HepG2 (cell line): ENCODE data around the gene DGKG. TPM values are rescaled to one million over a fixed set of nuclear protein-coding genes. Genes with fewer than 3 reads are reported as not detected.

Experiments
- ARID5B ChIP-seq: IDR thresholded peaks from 2 replicates; pipeline ENCODE4 v1.4.0; 2020; ENCODE audit warnings: mild to moderate bottlenecking, missing genetic modification reagents
- ATRX ChIP-seq: sonication (generic); formaldehyde crosslinking; IDR thresholded peaks from 2 replicates; pipeline ENCODE4 v1.4.0; 2020; ENCODE audit warnings: missing genetic modification reagents, borderline replicate concordance
- FOSL1 ChIP-seq: sonication (generic); formaldehyde crosslinking; IDR thresholded peaks from 2 replicates; pipeline ENCODE4 v1.9.0; 2021; ENCODE audit warnings: missing genetic modification reagents, borderline replicate concordance
- GATA4 ChIP-seq: sonication (generic); IDR thresholded peaks from 2 replicates; pipeline ENCODE4 v1.6.1; 2016; ENCODE audit warnings: antibody characterized with exemption, low read depth, borderline replicate concordance
- HDAC1 ChIP-seq: sonication (generic); formaldehyde crosslinking; IDR thresholded peaks from 2 replicates; pipeline ENCODE4 v1.5.1; 2020; ENCODE audit warnings: mild to moderate bottlenecking, missing genetic modification reagents
- HIVEP1 ChIP-seq: sonication (generic); formaldehyde crosslinking; IDR thresholded peaks from 2 replicates; pipeline ENCODE4 v1.4.0; 2020; ENCODE audit warnings: mild to moderate bottlenecking, missing genetic modification reagents
- JUN ChIP-seq: sonication (generic); formaldehyde crosslinking; IDR thresholded peaks from 2 replicates; pipeline ENCODE4 v1.4.0; 2020; ENCODE audit warnings: mild to moderate bottlenecking, missing genetic modification reagents
- KDM3A ChIP-seq: IDR thresholded peaks from 2 replicates; pipeline ENCODE4 v1.6.1; 2018; ENCODE audit warnings: low read depth, missing compliant biosample characterization
- KDM6A ChIP-seq: IDR thresholded peaks from 2 replicates; pipeline ENCODE4 v1.6.1; 2016; ENCODE audit warnings: low read depth
- LCORL ChIP-seq, 2 experiments: fragments of 450-650 bp in 1 of 2; sonication (generic) in 1 of 2; formaldehyde crosslinking in 1 of 2; IDR thresholded peaks; 2 replicates each; pipeline versions ENCODE4 v1.5.0 to v1.6.1; 2017 to 2020; ENCODE audit warnings: antibody characterized with exemption in 1 of 2, missing genetic modification reagents in 1 of 2
- MIXL1 ChIP-seq: IDR thresholded peaks from 2 replicates; pipeline ENCODE4 v1.6.1; 2016
- NFE2L2 ChIP-seq: fragments of 150-350 bp; IDR thresholded peaks from 2 replicates; pipeline ENCODE4 v1.6.1; 2014; ENCODE audit warnings: low read length
- NFKBIZ ChIP-seq: IDR thresholded peaks from 2 replicates; pipeline ENCODE4 v1.6.1; 2018; ENCODE audit warnings: missing genetic modification reagents, missing compliant biosample characterization
- SALL1 ChIP-seq: sonication (generic); formaldehyde crosslinking; IDR thresholded peaks from 2 replicates; pipeline ENCODE4 v1.8.0; 2022; ENCODE audit warnings: mild to moderate bottlenecking, missing genetic modification reagents
- SUZ12 ChIP-seq: fragments of 150-350 bp; IDR thresholded peaks from 2 replicates; pipeline ENCODE4 v1.6.1; 2014; ENCODE audit warnings: low read depth, low read length
- TSC22D2 ChIP-seq: sonication (generic); formaldehyde crosslinking; IDR thresholded peaks from 2 replicates; pipeline ENCODE4 v1.5.1; 2020; ENCODE audit warnings: missing genetic modification reagents, mild to moderate bottlenecking, borderline replicate concordance
- ZFP41 ChIP-seq: sonication (generic); formaldehyde crosslinking; IDR thresholded peaks from 2 replicates; pipeline ENCODE4 v1.4.0; 2020; ENCODE audit warnings: mild to moderate bottlenecking, missing genetic modification reagents, borderline replicate concordance
- ZNF136 ChIP-seq: sonication (generic); formaldehyde crosslinking; IDR thresholded peaks from 2 replicates; pipeline ENCODE4 v1.8.1; 2022; ENCODE audit warnings: low read depth, mild to moderate bottlenecking, moderate library complexity, missing genetic modification reagents
- ZNF20 ChIP-seq: sonication (generic); formaldehyde crosslinking; IDR thresholded peaks from 2 replicates; pipeline ENCODE4 v1.4.0; 2020; ENCODE audit warnings: mild to moderate bottlenecking, moderate library complexity, missing genetic modification reagents
- ZNF317 ChIP-seq: sonication (generic); formaldehyde crosslinking; IDR thresholded peaks from 2 replicates; pipeline ENCODE4 v1.5.0; 2020; ENCODE audit warnings: mild to moderate bottlenecking, missing genetic modification reagents
- ZNF574 ChIP-seq: sonication (generic); formaldehyde crosslinking; IDR thresholded peaks from 2 replicates; pipeline ENCODE4 v1.4.0; 2020; ENCODE audit warnings: missing genetic modification reagents
- ZNF746 ChIP-seq: sonication (generic); formaldehyde crosslinking; IDR thresholded peaks from 2 replicates; pipeline ENCODE4 v1.8.0; 2022; ENCODE audit warnings: mild to moderate bottlenecking, missing genetic modification reagents
- polyA plus RNA-seq, 8 experiments: library from polyadenylated mRNA; depleted of rRNA in 3 of 8; stranded (reverse) in 7 of 8; unstranded in 1 of 8; fragments of >200 nt; fragmentation: Illumina TruSeq in 4 of 8; extraction: Trizol in 4 of 8; gene quantifications; 2 replicates each; pipeline versions ENCODE4 v1.2.1 to v1.2.3, GENCODE V29; 2011 to 2016; ENCODE audit warnings: low read depth in 4 of 8, missing spikeins in 1 of 8, mixed read lengths in 1 of 8; ENCODE audit not compliant: insufficient read depth in 1 of 8
- total RNA-seq, 5 experiments: library from RNA; depleted of rRNA; stranded (reverse); fragments of >200 nt; fragmentation: Illumina TruSeq; extraction: Trizol; gene quantifications; 2 replicates each; pipeline ENCODE4 v1.2.3, GENCODE V29; 2016; ENCODE audit warnings: low read depth in 1 of 5
- TF ChIP-seq, protein P1 (sequence below): sonication (generic); formaldehyde crosslinking; IDR thresholded peaks from 2 replicates; pipeline ENCODE4 v1.5.1; 2020; ENCODE audit warnings: missing genetic modification reagents, mild to moderate bottlenecking, borderline replicate concordance

Gene DGKG
- total and polyA plus RNA-seq, 2 of the 13 experiments (the other 11 are each of a cell fraction or from before 2014, with no cell fraction given) = 3.8 to 6.2 TPM

DNA sequence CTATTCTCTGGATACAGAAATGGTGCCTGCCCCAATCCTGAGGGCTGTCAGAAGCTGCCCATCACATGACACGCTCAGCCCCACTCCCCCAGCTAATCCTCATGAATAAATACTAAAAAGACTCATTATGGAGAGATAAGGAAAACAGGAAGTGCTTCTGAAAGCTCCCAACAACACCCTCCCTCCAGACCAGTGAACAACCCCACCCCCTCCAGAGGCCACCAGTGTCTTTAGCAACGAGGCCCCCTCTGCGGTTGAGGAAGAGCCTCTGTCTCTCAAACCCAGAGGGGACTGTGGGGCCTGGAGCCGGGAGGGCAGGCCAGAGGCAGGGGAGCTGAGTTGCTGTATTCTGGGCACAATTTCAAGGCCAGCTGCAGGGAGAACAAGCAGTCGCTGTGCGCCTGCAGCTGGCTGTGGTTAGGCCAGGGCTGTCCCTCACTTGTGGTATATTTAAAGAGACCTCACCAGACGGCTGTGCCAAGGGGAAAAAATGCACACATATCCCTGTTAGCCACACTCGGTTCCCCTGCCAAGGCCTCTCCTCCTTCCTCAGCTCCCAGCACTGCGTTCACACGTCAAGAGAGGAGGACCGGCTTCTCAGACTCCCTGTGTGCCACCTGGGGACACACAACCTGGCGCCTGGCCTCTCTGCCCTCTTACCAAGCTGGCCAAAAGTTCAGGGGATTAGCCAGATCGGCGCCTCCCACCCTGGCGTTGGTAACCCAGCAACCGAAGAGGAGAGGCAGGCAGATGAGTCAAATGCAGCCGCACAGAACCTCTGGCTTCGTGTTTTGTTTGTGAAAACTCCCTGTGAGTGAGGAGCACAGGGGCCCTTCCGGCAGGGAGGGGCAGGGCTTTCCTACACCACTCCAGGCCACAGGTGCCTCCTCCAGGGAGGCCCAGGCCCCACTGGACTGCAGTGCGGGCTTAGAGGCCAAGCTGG lies 152.0 kb downstream of the DGKG start (continued):
- TF ChIP-seq MIXL1 (CRISPR knock-in tag) (no peak), LCORL (IDR thresholded peaks at IDR 0.05) (no peak), LCORL (CRISPR knock-in tag; IDR thresholded peaks at IDR 0.05) (peak; percentile 51; the same call in 1 of the 2 replicates), HIVEP1 (CRISPR knock-in tag) (0 out of 2 replicates have a peak, but pooled peaks have one; percentile 24), ZNF136 (no peak), ZNF746 (CRISPR knock-in tag) (no peak), ZNF20 (no peak), KDM6A (CRISPR knock-in tag) (no peak), SALL1 (CRISPR knock-in tag) (peak; percentile 45; the same call in 1 of the 2 replicates), KDM3A (CRISPR knock-in tag) (no peak), NFKBIZ (no peak), ZNF574 (CRISPR knock-in tag) (0 out of 2 replicates have a peak, but pooled peaks have one; percentile 10), JUN (CRISPR knock-in tag) (no peak), ARID5B (CRISPR knock-in tag) (peak; percentile 27), GATA4 (no peak), TSC22D2 (CRISPR knock-in tag) (no peak), NFE2L2 (no peak), SUZ12 (no peak), ATRX (CRISPR knock-in tag) (no peak), HDAC1 (CRISPR knock-in tag) (no peak), FOSL1 (CRISPR knock-in tag) (no peak), ZNF317 (no peak), ZFP41 (no peak)
- TF ChIP-seq, protein P1, sequence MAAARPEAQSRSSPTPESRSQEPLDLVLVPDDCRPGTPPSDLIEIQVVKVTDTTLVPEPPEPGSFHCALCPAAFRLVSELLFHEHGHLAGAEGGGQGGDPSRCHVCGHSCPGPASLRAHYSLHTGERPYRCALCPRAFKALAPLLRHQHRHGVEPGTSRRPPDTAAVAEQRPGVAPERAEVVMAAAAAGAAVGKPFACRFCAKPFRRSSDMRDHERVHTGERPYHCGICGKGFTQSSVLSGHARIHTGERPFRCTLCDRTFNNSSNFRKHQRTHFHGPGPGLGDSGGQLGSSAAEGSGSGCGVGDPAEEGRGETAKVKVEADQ (CRISPR knock-in tag) = peak; percentile 51; the same call in 1 of the 2 replicates
